HG03103 (cell line): ENCODE data around the gene POLQ.
"Not testable (repeated sequence)": the region's sequence is repeated elsewhere in the genome, so short reads cannot be mapped to it uniquely, and the experiment has no call there.

Source experiments
- ATAC-seq: cut with Tn5 transposase; IDR thresholded peaks from one replicate; pipeline ENCODE4 v1.9.1; 2021; ENCODE audit warnings: low read depth; ENCODE audit not compliant: unreplicated experiment

The POLQ gene

DNA sequence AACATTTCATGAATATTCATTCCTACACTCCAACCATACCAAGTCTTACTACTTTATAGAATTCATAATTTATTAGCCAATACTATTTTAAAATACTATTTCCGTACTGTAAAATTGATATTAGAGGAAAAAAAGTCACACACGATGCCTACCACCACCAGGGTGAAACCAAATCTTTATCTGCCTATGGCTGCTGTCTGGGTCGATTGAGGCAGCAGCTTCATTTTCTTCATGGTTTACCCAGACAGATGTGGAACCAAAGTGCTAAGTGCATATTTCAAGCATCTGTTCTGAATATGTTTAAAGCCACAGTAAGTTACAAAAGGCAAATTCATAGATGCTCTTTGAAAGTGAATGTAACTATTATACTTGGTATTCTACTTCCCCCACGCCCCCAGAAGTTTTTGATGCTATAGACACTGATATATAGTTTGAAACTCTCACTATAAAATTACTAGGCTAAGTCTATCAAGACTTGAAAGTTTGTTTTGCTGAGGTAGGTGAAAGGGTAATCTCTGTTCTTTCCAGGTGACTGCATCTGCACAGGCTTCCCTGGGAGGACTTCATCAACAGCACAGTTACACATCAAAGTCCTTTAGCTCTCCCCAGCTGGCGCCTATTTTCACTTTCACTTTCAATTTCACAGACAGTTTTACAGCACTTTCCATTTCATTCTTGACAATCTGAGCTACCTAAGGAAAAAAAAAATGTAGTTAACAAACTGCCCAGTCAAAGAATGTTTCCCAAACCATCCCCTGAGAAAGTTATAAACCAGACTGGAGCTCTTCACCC lies 113.9 kb downstream of the POLQ start:
- peak; percentile 95 for ATAC-seq

DNA sequence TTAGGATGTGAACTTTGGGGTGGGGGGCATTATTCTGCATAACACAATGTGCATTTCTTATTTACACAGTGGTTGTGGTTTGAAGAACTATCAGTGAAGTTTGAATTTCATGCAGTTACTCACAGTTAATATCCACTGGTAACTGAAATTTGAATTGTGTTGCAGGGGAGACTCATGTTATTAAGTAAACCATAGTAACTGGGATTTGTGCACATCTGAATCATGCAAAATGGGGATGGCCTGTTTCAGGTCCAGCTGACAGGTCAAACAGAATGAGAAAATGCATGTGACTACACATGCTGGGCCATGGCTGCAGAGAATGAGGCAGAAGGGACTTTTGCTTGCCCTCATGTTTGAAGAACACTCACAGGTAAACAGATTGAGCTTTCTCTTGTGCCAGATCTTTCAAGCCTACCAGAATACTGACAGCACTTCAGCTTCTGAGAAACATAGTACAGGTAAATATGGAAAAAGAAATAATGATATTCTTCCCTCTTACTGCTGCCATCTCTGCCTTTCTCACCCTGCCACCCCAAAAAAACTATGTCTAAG lies 115.0 kb downstream of the POLQ start:
- ATAC-seq, result no peak

DNA sequence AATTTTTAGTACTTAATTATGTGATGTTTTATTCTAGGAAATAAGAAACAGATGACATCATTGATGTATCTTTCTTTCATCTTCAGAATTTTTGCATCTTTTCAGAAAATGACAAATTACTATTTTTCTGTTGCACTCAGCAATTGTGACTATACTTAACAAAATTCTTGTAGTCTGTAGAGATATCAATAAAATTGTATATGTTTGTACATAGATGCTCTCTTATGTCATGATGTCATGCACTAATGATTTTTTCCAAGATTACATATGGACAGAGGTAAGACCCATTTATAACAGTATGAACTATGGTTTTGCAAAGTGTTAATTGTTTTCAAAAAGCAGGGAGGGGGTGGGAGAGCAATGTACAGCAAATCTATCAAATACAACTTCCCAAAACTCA lies 121.2 kb downstream of the POLQ start:
- no peak for ATAC-seq

DNA sequence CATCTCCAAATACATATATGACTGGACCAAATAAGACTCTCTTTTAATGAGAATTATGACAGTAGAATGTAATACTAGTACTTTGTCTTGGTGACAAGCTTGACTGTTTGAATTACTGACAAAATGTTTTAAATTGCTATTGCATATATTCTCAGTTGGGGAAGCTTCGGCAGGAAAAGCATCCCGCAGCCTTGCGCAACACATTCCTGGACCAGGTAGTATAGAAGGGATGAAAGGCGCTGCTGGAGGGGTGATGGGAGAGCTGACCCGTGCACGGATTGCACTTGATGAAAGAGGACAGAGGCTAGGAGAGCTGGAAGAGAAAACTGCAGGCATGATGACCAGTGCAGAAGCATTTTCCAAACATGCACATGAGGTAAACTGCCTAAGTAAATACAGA lies 127.6 kb downstream of the POLQ start:
- ATAC-seq, result no peak

DNA sequence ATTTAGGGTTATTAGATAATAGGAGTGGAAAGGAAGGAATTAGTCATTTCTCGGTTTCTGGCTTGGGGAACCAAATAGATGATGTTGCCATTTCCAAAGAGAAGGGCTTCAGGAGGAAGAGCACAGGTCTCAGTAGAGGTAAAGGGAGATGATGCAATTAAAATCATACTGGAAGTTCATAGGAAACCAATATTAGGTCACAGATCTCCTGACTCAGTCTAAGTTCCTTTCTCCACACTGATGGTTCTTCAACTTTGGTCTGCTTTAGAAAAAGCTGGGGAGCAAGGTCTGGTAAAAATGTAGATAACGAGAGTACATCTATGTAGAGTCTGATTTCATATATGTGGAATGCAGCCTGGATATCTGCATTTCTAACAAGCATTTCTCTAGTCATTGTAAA lies 130.9 kb downstream of the POLQ start:
- no peak for ATAC-seq

DNA sequence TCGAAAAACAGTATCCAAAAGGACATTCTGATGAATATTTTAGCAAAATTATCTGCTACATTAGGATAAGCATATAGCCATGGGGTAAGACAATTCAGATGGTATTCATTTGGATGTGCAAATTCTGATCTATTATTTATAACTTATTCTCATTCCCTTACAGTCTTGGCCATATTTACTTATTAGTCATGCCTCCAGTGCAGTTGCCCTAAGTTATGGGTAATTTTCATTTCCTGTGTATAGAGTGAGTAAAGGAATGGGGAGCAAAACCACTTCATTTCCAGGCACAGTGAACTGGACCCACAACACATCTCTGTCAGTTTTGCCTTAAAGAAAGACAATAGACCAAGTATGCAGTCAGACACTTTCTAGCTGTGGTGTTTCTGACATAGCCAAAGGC lies 134.3 kb downstream of the POLQ start:
- ATAC-seq, result no peak

DNA sequence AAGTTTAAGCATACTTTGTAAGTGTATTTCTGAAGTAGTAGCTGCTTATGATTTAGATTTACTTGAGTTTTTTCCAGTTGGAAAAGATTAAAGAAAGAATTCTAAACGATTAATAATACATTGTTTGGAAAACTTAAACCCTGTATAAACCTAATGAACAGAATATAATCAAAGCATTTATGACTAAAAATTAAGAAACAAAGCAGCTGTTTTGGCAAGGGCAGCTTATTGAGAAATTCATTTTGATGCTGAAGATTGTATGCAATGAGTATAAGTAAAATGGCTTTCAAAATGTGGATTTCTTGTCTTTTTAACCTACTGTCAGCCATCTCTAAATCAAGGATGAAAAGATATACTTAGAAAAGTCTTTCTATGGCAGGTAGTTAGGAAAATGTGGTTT lies 140.2 kb downstream of the POLQ start:
- no peak for ATAC-seq

DNA sequence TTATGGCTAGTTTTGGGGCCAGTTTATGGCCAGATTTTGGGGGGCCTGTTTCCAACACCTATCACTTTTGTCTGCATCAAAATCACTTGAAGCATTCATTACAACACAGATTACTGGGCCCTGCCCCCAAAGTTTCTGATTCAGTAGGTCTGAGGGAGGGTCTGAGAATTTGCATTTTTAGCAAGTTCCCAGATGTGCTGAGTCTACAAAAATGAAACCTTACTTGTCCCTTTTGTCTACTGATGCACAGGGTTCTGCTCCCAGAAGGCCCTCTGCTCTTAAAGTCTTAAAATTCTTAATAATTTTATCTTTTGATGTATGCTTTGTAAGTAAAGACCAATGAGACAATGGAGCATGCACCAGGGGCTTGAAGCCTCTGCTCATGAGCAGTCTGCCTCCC lies 146.0 kb downstream of the POLQ start:
- no peak for ATAC-seq

DNA sequence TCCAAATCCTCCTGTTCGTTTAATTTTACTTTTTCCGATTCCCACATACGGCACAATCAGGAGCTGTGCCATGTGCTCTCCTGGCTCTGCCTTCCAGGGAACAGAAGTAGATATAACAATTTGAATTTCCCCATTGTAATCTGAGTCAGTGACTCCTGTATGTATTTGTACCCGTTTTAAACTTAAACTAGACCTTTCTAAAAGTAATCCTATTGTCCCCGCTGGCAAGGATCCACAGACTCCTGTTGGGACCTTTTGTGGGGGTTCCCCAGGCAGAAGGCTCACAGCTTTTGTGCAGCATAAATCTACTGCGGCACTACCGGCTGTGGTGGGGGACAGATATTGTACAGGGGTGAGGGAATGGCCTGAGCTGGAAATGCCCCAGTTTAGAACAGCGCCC lies 147.7 kb downstream of the POLQ start:
- ATAC-seq, result not testable (repeated sequence)

DNA sequence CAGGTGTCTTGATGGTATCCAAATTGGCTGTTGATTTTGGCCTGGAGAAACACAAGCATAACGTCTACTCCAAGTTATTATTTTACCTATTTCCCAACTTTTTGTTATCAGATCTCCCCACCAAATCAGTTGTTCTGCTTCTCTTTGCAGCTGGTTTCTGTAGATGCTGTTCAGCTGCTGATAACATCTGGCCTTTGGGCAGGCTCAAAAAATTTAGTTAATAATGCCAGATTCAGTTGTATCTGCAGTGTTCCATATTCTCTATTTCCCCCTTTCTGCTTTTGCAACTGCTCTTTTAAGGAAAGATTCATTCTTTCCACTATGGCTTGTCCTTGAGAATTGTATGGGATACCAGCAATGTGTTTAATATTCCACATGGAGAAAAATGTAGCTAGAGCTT lies 149.8 kb downstream of the POLQ start:
- not testable (repeated sequence) for ATAC-seq

DNA sequence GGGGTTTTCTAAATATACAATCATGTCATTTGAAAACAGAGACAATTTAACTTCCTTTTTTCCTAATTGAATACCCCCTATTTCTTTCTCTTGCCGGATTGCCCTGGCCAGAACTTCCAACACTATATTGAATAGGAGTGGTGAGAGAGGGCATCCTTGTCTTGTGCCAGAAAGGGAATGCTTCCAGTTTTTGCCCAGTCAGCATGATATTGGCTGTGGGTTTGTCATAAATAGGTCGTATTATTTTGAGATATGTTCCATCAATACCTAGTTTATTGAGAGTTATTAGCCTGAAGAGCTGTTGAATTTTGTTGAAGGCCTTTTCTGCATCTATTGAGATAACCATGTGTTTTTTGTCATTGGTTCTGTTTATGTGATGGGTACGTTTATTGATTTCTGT lies 157.5 kb downstream of the POLQ start:
- not testable (repeated sequence) for ATAC-seq
